DMS79 (cell line): Measurements from ENCODE around the gene INPP5J.
"Not testable (repeated sequence)": the region's sequence is repeated elsewhere in the genome, so short reads cannot be mapped to it uniquely, and the experiment has no call there.

Experiments used
- DNase-seq: peaks from one replicate; lab custom pipeline; 2025; lab: John Stamatoyannopoulos, UW

INPP5J gene

DNA sequence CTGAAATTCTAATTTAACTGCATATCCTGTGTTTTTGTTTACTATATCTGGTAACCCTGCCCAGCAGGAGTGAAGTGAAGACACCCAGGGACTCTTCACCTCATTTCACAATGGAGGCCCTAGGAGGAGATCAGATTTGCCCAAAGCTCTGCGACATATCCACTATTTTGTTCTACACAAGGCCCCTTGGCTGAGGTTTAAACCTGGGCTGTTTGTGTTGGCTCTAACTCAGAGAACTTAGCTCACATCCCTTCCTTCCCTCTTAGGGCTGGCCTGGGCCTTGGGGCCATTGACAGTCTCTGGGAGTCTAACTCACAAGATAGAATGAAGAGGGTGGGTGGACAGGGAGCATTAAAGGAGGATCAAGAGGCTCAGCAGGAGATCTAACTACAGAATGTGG, 25.7 kb downstream of the INPP5J start:
- DNase-seq = no peak

DNA sequence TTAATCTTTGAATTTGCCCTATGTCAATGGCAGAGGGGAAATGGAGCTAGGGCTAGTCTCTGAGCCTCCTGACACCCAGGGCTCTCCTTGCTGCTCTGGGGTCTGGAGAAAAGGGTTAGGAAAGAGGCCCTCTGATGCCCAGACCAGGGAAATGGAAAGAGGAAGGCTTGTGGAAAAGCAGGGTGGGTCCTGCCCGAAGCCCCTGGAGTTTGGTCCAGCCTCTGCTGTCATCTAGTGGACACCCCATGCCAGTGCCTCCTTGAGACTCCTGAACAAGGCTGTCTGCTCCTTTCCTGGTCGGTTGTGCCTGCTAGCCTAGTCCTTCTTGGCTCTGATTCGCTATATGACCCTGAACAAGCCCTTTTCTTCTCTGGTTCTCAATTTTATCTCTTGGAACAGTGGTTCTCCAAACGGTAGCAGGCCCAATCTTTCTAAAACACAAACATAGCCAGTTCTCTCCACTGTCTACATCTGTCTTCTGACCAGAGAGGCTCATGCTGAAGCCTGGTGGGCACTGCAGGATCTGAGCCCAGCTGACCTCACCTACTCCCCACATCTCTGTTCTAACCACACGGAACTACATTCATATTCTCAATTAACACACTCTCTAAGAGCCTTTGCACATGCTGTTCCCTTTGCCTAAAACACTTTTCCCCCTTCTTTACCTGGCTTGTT, 26.3 kb downstream of the INPP5J start:
- DNase-seq = peak; percentile 18

DNA sequence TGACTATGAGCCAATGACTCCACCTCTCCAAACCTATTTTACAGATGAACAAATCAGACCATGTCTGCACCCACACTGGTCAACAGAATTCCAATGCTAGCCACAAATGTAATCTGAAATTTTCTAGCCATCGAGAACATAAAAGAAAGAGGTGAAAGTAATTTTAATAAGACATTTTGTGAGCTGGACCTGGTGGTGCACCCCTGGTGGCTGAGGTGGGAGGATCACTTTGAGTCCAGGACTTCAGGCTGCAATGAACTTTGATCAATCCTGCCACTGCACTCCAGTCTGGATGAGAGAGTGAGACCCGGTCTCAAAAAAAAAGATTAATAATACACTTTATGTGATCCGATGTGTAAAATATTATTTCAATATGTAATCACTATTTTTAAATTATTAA, 27.8 kb downstream of the INPP5J start:
- DNase-seq = no peak

DNA sequence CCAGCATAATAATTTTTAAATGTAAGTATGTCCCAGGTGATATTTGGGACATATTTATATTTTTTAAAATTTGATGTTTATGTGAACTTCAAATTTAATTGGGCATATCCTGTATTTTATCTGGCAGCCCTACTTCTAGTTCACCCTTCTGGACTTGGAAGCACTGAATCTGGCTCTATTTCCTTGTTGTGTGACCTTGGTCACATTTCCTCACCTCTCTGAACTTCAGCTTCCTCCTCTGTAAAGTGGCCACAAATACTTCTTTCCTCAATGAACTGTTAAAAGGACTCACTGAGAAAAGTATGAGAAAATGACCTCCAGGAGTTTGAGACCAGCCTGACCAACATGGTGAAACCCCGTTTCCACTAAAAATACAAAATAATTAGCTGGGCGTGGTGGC, 29.1 kb downstream of the INPP5J start:
- no peak for DNase-seq

DNA sequence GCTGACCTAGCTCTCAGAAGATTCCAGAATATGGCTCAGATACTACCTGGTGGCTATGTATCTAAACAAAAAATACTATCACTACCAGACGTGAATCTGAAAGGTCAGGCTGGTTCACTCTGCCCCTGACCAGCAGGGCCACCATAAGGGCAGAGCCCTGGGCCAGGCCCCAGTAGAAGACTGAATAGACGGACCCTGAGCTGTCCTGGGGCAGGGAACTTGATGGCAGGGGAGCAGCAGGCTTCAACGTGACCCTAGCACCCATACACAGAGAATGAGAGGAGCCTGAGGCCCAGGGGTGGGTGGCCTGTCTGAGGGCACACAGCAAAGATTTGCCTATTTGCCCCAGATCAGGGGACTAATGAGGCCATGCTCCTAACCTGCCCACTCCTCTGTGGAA, 30.6 kb downstream of the INPP5J start:
- DNase-seq = no peak

DNA sequence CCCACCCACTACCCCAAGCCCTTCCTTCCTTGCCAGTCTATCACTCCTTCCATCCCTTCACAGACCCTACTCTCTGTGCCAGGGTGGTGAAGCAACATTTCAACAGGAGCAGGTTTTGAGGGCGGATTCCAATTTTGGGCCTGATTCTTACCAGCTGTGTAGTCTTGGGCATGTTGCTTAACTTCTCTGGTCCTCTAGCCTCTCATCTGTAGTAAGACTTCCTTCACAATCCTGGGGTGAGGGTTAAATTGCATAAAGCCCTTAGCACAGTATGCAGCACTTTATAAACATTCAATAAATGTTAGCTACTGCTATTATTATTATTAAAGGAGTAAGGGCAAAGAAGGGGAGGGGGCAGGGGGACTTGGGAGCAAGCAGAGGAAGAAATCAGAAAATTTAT, 32.2 kb downstream of the INPP5J start:
- no peak for DNase-seq

DNA sequence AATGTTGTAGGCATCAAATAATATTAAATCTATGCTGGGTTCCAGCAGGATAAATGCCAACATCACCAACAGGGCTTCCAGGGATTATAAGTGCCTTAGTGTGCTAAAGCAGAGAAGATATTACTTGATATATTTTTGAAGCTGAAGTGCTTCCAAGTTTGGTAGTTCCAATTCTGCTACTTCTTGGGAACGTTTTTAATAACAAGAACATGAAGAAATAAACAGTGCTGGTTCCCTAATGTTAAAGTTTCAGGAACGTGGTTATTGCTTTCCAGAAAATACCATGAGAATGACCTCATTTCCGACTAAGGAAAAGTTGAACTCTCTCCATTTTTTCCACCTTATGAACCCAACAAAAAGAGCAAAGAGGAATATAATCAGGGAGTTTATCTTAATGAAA, 32.7 kb downstream of the INPP5J start:
- no peak for DNase-seq

DNA sequence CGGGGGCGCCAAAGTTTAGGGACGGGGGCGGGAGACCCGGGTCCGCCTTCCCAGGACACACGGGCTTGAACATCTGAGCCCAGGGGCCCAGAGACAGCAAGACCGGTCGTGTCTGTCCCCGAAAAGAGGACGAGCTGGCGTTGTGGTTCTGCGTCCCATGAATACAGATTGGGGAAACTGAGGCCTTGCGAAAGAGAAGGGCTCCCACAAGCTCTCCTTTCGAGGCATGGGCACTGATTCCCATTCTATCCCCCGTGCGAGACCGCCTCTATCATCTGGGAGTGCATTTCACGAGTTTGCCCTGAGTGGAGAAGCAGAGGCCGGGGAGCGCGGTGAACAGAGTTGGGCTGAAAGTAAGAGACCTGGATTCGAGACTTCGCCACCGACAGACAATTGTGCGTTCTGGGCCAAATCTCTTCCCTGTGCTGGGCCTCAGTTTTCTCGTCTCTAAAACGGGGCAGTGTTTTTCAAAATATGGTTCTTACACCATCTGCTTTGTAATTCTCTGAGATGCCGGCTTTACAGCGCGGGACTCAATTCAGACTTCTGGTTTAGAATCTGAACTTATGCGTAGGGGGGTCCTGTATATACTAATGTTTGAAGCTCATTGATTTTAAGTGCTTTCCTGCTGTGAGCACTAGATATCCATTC, 37.7 kb downstream of the INPP5J start:
- no peak for DNase-seq

DNA sequence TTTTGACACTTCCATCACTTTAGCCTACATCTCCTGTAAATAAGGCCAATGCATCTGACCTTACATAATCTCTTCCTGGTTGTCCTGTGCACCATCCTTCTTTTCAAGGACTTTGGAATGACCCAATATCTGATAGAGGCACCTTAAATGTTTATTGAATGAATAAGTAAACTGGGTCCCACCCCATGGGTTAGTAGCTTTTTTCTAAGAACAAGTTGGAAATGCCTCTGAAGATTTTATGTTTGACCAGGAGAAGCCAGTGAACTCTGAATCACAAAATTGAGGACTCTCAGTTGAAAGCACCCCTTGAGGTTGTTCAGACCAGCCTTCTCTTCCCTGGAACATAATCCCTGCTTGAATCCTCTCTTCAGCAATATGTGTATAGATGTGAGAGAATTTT, 38.6 kb downstream of the INPP5J start:
- DNase-seq = no peak

DNA sequence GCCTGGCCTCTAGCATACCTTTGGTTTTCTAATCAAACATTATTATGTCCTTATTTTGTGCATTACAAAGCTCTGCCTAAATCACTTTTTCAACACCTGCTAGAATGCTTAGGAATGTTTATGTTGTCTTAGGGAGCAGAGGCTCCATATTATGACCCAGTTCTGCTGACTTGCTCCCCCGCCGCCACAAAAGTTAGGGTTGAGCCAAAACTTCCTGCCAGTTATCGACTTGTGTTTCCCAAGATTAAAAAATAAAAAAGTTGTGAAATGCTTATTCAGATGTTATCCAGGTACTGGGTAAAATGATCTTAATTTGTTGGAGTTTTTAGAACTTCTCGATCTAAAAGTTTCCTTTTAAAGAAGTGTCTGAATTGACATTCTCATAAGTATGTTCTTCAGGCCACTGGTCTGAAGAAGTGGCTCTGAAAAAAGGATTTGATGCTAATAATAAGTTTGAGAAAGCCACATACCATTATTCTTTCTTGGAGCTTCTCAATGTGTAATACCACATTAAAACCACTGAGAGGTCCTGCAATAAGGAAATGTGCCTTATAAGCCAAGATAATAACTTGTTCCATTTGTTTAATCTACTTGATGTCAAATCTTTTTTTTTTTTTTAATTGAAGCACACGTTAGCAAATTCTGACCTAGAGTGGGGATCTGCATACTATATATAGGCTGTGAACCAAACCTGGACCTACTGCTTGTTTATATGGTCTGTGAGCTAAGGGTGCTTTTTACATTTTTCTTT, 39.4 kb downstream of the INPP5J start:
- no peak for DNase-seq

DNA sequence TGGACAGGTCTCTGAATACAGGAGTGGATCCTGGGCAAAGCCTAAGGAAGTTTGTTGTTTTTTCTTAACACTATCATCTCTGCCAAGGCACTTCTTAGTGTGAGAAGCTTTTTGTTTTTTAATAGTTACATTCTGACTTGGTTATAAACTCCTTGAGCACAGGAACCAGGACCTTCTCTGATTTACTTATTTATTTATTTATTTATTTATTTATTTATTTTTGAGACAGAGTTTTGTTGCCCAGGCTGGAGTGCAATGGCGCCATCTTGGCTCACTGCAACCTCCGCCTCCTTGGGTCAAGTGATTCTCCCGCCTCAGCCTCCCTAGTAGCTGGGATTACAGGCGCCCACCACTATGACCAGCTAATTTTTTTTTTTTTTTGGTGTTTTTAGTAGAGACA, 48.2 kb downstream of the INPP5J start:
- DNase-seq = no peak

DNA sequence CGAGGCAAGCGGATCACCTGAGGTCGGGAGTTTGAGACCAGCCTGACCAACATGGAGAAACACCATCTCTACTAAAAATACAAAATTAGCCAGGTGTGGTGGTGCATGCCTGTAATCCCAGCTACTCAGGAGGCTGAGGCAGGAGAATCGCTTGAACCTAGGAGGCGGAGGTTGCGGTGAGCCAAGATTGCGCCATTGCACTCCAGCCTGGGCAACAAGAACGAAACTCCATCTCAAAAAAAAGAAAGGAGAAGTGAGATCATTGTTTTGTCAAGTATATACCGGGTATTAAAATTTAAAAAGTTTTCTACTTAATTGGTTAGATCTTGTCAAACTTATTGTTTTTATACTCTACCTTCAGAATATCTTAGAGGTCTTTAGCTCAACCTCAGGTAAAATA, 49.0 kb downstream of the INPP5J start:
- not testable (repeated sequence) for DNase-seq

DNA sequence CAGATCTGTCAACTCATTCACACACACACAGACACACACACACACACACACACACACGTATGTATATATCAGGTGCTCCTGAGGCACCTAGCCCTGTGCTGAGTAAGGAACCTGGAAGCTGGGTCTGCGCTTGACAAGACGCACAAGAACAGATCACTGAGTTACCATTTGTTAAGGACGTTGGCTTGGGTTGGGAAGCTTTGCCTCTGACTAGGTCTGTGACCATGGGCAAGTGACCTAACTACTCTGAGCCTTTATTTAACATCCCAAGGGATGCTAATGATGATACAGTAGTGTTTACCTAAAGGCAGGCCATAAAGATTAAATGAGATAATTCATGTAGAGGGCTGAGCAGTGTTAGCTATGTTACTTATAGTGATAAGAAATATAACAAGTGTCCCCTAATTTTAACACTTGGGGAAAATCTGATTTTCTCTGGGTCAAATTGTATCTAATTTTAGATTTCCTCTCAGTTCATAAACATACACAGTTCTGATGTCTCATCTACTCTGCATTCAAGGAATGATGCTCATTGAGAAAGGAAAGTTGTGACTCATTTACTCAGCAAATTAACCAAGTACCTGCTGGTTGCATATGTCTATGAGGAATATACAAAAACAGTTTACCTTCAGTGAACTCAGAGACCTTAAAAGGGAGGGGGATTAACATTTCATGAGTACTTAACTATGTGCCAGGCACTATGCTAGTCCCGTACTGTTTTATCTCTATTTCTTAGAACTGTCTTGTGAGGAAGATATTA, 50.8 kb downstream of the INPP5J start:
- no peak for DNase-seq

DNA sequence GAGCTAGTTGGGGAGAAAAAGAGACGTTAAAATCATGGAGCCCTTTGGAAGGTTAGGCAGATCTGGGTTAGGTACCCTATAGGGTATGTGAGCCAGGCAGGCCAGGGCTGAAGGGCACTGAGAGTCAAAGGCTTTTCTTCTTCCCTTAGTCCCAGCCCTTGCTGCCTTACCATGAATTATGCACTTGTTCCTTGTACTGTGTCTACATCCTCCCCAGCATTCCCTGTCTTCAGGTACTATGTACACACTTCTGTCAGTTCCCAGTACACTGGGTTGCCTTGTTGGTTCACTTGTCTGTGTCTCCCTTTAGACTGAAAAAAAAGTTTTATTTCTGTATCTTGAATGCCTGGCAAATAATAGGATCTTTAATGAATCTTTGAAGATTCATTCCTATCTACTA, 54.2 kb downstream of the INPP5J start:
- no peak for DNase-seq

DNA sequence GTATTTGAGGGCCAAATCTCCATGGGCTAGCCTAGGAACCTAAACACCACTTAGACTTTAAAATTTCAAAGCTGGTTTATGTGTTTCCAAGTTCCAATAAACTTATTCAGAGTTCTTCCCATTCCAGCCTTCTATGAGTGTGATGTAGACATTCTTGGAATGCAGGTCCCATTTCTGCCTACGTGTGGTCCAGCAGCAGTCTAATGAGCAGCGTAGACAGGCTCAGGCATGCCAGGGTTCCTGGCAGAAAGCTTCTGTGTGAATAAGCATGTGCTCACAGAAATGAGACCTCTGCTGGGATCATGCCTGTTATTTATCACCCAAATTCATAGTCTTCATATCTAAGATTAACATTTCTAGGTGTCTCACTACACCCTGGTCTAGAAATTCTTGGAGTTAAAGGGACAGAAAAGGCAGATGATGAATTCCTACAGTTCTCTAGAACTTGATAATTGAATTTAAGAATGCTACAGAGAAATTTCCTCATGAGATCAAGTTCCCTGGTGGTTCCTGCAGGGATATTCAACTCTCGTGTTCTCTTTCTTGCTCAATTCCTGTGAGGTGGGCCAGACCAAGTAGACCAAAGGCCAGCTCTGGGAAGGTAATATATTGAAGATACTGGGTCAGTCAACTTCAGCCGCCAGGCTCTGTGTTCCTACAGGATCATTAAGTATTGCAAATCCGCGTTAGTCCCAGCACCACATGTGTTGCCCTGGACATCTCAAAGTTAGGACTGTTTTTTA, 54.8 kb downstream of the INPP5J start:
- no peak for DNase-seq

DNA sequence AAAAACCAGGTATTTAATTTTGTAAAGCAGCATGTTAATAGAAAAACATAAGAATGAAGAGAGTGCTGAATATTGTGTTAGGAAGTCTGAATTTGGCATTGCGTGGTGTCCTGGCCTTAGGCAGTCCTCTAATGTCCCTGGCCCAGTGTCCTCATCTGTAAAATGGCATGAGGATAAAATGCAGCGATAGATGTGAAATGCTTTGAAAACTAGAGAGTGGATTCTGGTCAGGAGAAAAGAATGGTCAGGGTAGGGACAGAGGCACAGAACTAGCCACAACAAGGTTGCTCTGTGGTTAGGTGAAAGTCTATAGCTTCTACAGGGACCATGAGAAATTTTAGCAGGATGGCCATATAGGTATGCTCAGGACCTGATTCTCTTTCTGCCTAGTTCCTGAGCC, 56.1 kb downstream of the INPP5J start:
- DNase-seq = no peak

DNA sequence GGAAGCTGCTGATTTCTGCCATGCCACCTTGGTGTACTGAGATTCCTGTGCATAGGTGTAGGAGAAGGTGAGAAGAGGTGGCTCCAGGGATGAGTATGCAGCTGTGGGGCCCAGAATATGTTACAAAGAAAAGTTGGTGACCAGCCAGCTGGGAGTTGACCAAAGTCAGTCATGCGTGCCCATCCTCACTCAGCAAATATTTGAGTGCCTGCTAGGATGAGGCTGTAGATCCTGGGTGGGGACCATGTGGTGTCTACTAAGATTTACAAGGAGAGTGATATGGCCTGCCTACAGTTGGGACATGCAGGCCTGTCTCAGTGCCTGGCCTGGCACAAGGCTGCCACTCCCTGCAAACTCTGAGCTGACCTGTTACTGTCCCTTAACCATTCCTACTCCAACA, 56.6 kb downstream of the INPP5J start:
- no peak for DNase-seq

DNA sequence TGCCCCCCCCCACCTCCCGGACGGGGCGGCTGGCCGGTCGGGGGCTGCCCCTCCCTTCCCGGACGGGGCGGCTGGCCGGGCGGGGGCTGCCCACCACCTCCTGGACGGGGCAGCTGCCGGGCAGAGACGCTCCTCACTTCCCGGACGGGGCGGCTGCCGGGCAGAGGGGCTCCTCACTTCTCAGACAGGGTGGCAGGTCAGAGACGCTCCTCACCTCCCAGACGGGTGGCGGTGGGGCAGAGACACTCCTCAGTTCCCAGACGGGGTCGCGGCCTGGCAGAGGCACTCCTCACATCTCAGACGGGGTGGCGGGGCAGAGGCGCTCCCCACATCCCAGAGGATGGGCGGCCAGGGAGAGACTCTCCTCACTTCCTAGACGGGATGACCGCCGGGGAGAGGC, 61.2 kb downstream of the INPP5J start:
- no peak for DNase-seq
